Lower leg skin (tissue), 4 donors: ENCODE measurements around the gene CNNM2. TPM values are rescaled to one million over a fixed set of nuclear protein-coding genes. Genes with fewer than 3 reads are reported as not detected.

Experiments used
- DNase-seq, 2 donors: peaks; one replicate each; pipeline ENCODE4 v3.0.0-alpha.2; 2019; ENCODE audit warnings: low spot score in 2 of 2
- H3K4me3 ChIP-seq: fragments of 200-600 bp; sonication (generic); 2 replicates; pipeline ENCODE4 v1.5.1; 2017; ENCODE audit warnings: mild to moderate bottlenecking, low read depth; ENCODE audit not compliant: poor library complexity, severe bottlenecking
- POLR2A ChIP-seq, 2 donors: fragments of 450-650 bp; IDR thresholded peaks; one replicate each; pipeline ENCODE4 v1.6.1; 2016 to 2017; ENCODE audit warnings: antibody characterized with exemption in 2 of 2, mild to moderate bottlenecking in 1 of 2, moderate library complexity in 1 of 2
- WGBS, 2 donors: methylation state at CpG; one replicate each; pipeline ENCODE4 v1.1.5; 2018; 5-methylcytosine and 5-hydroxymethylcytosine counted together
- intact Hi-C: fragments of 100-400 bp; cut with DNase I; formaldehyde crosslinking; loops from one replicate; pipeline ENCODE4 v1.15.0; 2023; ENCODE audit warnings: low total_unique reads
- total RNA-seq, 4 donors: library from RNA; depleted of rRNA; stranded (reverse); fragments of >200 nt; gene quantifications; one replicate each; pipeline ENCODE4 v1.1.0, GENCODE V29; 2016
- TF ChIP-seq, protein P1 (sequence below), 3 donors: fragments of 450-650 bp; IDR thresholded peaks; one replicate each; pipeline ENCODE4 v1.5.1; 2016; ENCODE audit warnings: antibody characterized with exemption in 3 of 3, mild to moderate bottlenecking in 3 of 3, moderate library complexity in 2 of 3

The CNNM2 gene
- total RNA-seq, 4 donors from 2014 or later: 9.6 to 21.9 (median 14.5) TPM

DNA sequence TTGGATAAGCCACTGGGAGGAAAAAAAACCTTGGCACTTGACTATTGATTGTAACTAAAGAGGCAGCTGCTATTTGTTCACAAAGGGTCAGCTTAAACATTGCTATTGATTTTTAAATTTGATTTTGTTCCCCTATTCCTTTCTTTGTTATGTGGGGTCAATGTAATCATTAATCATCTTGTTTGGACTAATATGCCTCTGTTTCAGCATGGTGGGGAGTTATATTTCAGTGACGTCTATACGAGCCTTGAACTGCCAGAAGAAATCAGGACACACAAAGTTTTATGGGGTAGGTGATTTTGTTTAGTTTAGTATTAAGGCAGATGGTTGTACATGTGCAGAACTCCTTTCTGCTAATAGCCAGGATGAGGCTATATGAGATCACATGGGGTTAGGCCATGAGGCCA is 41.3 kb upstream of the CNNM2 start:
- no peak for DNase-seq
- TF ChIP-seq POLR2A (IDR thresholded peaks at IDR 0.05): no peak
- TF ChIP-seq, protein P1, sequence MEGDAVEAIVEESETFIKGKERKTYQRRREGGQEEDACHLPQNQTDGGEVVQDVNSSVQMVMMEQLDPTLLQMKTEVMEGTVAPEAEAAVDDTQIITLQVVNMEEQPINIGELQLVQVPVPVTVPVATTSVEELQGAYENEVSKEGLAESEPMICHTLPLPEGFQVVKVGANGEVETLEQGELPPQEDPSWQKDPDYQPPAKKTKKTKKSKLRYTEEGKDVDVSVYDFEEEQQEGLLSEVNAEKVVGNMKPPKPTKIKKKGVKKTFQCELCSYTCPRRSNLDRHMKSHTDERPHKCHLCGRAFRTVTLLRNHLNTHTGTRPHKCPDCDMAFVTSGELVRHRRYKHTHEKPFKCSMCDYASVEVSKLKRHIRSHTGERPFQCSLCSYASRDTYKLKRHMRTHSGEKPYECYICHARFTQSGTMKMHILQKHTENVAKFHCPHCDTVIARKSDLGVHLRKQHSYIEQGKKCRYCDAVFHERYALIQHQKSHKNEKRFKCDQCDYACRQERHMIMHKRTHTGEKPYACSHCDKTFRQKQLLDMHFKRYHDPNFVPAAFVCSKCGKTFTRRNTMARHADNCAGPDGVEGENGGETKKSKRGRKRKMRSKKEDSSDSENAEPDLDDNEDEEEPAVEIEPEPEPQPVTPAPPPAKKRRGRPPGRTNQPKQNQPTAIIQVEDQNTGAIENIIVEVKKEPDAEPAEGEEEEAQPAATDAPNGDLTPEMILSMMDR (IDR thresholded peaks at IDR 0.05): no peak
- intact Hi-C loops: no loop called here
- WGBS, 2 donors: 90 to 92% methylated on average over 2 of the region's 2 CpGs
- no peak overlapping the region for H3K4me3 ChIP-seq

DNA sequence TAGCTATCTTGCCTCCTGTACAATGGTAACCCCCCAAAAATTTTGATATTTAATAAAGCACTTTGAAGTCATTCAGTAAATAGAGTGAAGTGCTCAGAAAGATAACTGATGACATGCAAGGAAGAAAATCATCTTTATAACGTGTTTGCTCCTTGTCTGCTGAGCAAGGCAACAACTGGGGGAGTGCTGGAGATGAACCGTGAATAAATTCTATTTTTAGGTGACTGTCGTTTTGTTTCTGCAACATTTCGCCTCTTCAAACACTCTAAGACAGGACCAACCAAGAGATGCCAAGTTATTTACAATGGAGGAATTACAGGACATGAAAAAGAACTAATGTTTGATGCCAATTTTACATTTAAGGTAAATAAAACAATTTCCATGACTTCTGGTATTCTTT is 39.5 kb upstream of the CNNM2 start:
- TF ChIP-seq, protein P1 (IDR thresholded peaks at IDR 0.05): no peak
- no peak for TF ChIP-seq POLR2A (IDR thresholded peaks at IDR 0.05)
- WGBS, 2 donors: 84 to 85% methylated on average over 4 of the region's 4 CpGs
- no peak overlapping the region for H3K4me3 ChIP-seq
- no peak for DNase-seq
- intact Hi-C loops: no loop called here

DNA sequence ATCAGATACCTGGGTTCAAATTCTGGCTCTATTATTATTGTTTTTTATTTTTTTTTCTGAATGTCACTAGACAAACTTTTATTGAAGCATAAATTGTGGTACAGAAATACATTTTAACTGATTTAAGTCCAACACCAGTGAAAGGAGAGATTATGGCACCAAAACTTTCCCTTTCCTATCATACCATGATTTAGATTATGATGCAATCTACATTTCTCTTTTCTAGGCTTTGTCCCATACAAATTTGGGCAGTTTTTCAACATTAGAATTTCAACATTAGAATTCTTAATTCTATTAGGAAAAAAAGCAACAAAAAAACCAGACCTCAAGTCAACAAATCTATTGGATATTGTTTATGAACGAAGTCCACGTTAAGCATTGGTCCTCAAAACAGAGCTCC is 37.8 kb upstream of the CNNM2 start:
- 92 to 94% methylated on average over 2 of the region's 2 CpGs for WGBS, 2 donors
- intact Hi-C loops: no loop called here
- H3K4me3 ChIP-seq: no peak overlapping the region
- DNase-seq: no peak
- TF ChIP-seq POLR2A (IDR thresholded peaks at IDR 0.05): no peak
- TF ChIP-seq, protein P1 (IDR thresholded peaks at IDR 0.05): no peak

DNA sequence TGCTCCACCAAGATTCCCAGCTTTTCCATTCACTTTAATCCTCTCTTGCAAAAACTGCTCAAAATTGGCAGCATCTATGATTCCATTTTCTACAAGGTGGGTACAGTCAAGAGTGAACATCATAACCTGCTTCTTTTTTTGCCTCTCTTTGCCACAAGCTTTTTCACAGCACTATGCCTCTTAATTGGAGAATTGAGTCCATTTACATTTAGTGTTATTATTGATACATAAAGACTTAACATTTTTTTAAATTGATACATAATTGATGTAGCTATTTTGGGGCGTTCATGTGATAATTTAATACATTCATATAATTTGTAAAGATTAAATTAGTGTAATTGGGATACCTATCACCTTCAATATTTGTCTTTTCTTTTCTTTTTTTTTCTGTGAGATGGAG is 30.0 kb upstream of the CNNM2 start:
- no peak overlapping the region for H3K4me3 ChIP-seq
- WGBS, 2 donors: 87 to 90% methylated on average over 1 of the region's 1 CpG
- no peak for TF ChIP-seq POLR2A (IDR thresholded peaks at IDR 0.05)
- TF ChIP-seq, protein P1 (IDR thresholded peaks at IDR 0.05): no peak
- no peak for DNase-seq
- intact Hi-C loops: no loop called here

DNA sequence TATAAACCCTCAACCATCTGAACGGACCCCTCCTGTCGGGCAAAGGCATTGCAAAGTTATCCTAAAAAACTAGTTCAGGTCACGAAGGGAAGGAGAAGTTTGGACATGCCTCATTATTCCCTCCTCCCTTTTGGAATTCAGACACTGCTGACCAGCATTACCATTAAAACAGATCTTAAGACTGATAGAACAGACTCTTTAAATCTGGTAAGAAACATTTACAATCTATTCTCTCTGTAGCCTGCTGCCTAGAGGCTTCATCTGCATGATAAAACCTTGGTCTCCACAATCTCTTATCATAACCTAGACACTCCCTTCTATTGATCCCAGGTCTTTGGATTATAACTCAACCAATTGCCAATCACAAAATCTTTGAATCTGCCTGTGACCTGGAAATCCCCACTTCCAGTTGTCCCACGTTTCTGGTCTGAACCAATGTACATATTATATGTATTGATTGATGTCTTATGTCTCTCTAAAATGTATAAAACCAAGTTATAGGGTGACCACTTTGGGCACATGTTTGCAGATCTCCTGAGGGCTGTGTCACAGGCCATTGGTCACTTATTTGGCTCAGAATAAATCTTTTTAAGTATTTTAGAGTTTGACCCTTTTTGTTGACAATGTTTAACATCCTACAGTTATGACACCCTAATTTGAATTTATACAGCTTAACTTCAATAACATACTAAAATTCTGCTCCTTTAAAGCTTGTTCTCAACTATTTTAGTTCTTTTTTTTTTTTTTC is 23.5 kb upstream of the CNNM2 start:
- WGBS, 2 donors: 88% methylated on average over 4 of the region's 4 CpGs
- no peak overlapping the region for H3K4me3 ChIP-seq
- intact Hi-C loops: no loop called here

More for the DNA sequence above, 23.5 kb upstream of the CNNM2 start:
- no peak for DNase-seq
- TF ChIP-seq, protein P1 (IDR thresholded peaks at IDR 0.05): no peak
- no peak for TF ChIP-seq POLR2A (IDR thresholded peaks at IDR 0.05)
